K562 (cell line): Measurements from ENCODE around the gene HPD. TPM values are rescaled to one million over a fixed set of nuclear protein-coding genes. Genes with fewer than 3 reads are reported as not detected.

Experiments used
- CBX5 ChIP-seq: IDR thresholded peaks from 2 replicates; pipeline ENCODE4 v1.6.1; 2014; ENCODE audit warnings: low read depth, borderline replicate concordance
- CHD2 ChIP-seq: IDR thresholded peaks from 2 replicates; pipeline ENCODE4 v1.6.1; 2011; ENCODE audit warnings: low read depth, low read length
- ELF2 ChIP-seq: fragments of 250-450 bp; sonication (Bioruptor Pico); IDR thresholded peaks from 2 replicates; pipeline ENCODE4 v1.5.0; 2021; ENCODE audit warnings: mild to moderate bottlenecking
- ETS1 ChIP-seq: conservative IDR thresholded peaks from 2 replicates; pipeline ENCODE4 v1.6.1; 2011; ENCODE audit warnings: low read depth, mild to moderate bottlenecking, low read length; ENCODE audit not compliant: control insufficient read depth
- ILF3 ChIP-seq: fragments of 450-650 bp; IDR thresholded peaks from 2 replicates; pipeline ENCODE4 v1.6.1; 2018; ENCODE audit warnings: antibody characterized with exemption, mild to moderate bottlenecking, moderate library complexity, borderline replicate concordance
- ILK ChIP-seq: fragments of 450-650 bp; IDR thresholded peaks from 2 replicates; pipeline ENCODE4 v1.6.1; 2016; ENCODE audit warnings: missing genetic modification characterization, low read depth, mild to moderate bottlenecking, missing compliant biosample characterization, moderate library complexity, borderline replicate concordance
- JUNB ChIP-seq: fragments of 450-650 bp; formaldehyde crosslinking; conservative IDR thresholded peaks from 2 replicates; pipeline ENCODE4 v1.4.0; 2020; ENCODE audit warnings: mild to moderate bottlenecking
- KLF6 ChIP-seq: fragments of 250-450 bp; sonication (Bioruptor Pico); IDR thresholded peaks from 2 replicates; pipeline ENCODE4 v1.4.0; 2020; ENCODE audit warnings: mild to moderate bottlenecking, moderate library complexity, borderline replicate concordance
- RBM14 ChIP-seq: fragments of 200-400 bp; formaldehyde crosslinking; IDR thresholded peaks from 2 replicates; pipeline ENCODE4 v1.6.1; 2018; ENCODE audit warnings: low read depth, mild to moderate bottlenecking, low read length, moderate library complexity, borderline replicate concordance; ENCODE audit not compliant: insufficient read depth
- SAFB ChIP-seq: fragments of 200-400 bp; formaldehyde crosslinking; IDR thresholded peaks from 2 replicates; pipeline ENCODE4 v1.6.1; 2017; ENCODE audit warnings: low read depth, low read length, borderline replicate concordance
- SRSF3 ChIP-seq: fragments of 200-400 bp; formaldehyde crosslinking; IDR thresholded peaks from 2 replicates; pipeline ENCODE4 v1.6.1; 2016; ENCODE audit warnings: mild to moderate bottlenecking, low read length, moderate library complexity; ENCODE audit not compliant: insufficient read depth
- SRSF7 ChIP-seq: fragments of 200-400 bp; formaldehyde crosslinking; optimal IDR thresholded peaks from 2 replicates; pipeline ENCODE3; 2017; ENCODE audit warnings: mild to moderate bottlenecking, low read depth, low read length
- ZMIZ1 ChIP-seq, 2 experiments: fragments of 150-350 bp in 1 of 2; IDR thresholded peaks; 2 replicates each; pipeline ENCODE4 v1.6.1; 2012 to 2016; ENCODE audit warnings: low read depth in 2 of 2, low read length in 2 of 2, mild to moderate bottlenecking in 1 of 2, moderate library complexity in 1 of 2
- ZNF12 ChIP-seq: sonication (generic); formaldehyde crosslinking; IDR thresholded peaks from 2 replicates; pipeline ENCODE4 v1.4.0; 2020; ENCODE audit warnings: mild to moderate bottlenecking, missing genetic modification reagents
- ZNF24 ChIP-seq: fragments of 450-650 bp; IDR thresholded peaks from 2 replicates; pipeline ENCODE4 v1.6.1; 2016
- ZNF740 ChIP-seq, 3 experiments: fragments of 200-800 bp in 1 of 3; sonication (Bioruptor generic) in 1 of 3; sonication (generic) in 1 of 3; formaldehyde crosslinking in 1 of 3; IDR thresholded peaks; 2 replicates each; pipeline versions ENCODE4 v1.6.1 to v1.8.0; 2016 to 2022; ENCODE audit warnings: mild to moderate bottlenecking in 2 of 3, missing compliant biosample characterization in 2 of 3, missing genetic modification characterization in 2 of 3, missing genetic modification reagents in 1 of 3
- ZNF75A ChIP-seq: fragments of 450-650 bp; formaldehyde crosslinking; IDR thresholded peaks from 2 replicates; pipeline ENCODE4 v1.4.0; 2020; ENCODE audit warnings: mild to moderate bottlenecking
- ZNF76 ChIP-seq: fragments of 250-450 bp; sonication (Bioruptor Pico); IDR thresholded peaks from 2 replicates; pipeline ENCODE4 v1.4.0; 2020; ENCODE audit warnings: mild to moderate bottlenecking, moderate library complexity, borderline replicate concordance
- ZZZ3 ChIP-seq: fragments of 450-650 bp; IDR thresholded peaks from 2 replicates; pipeline ENCODE4 v1.6.1; 2016; ENCODE audit warnings: antibody characterized with exemption, mild to moderate bottlenecking, moderate library complexity
- polyA plus RNA-seq, 8 experiments: library from polyadenylated mRNA; depleted of rRNA in 4 of 8; stranded (reverse) in 5 of 8; unstranded in 3 of 8; fragments of >200 nt; fragmentation: Nextera tagmentation in 2 of 8; fragmentation: Illumina TruSeq in 1 of 8; extraction: Ambion mirVana in 2 of 8; extraction: Trizol in 1 of 8; gene quantifications; 2 replicates each; pipeline versions ENCODE4 v1.2.1 to v1.2.3, GENCODE V29; 2011 to 2014; ENCODE audit warnings: inconsistent platforms in 1 of 8, missing spikeins in 1 of 8
- total RNA-seq, 7 experiments: library from RNA; depleted of rRNA in 6 of 7; stranded (reverse); fragments of >200 nt in 6 of 7; fragmentation: Illumina TruSeq in 2 of 7; extraction: Trizol in 2 of 7; gene quantifications; 2 replicates each; pipeline versions ENCODE4 v1.2.1 to v1.2.3, GENCODE V29; 2011 to 2021; ENCODE audit warnings: low replicate concordance in 1 of 7

The HPD gene
- total and polyA plus RNA-seq, 9 of the 15 experiments (the other 6 are each of a cell fraction or from before 2014, with no cell fraction given) = 0.06 to 0.29 (median 0.07) TPM; not detected in 4

GRCh38 chr12:121888478-121889273 is 30.0 kb upstream of the HPD start, which contains the start of gene PSMD9 (continued):
- TF ChIP-seq CBX5 (peak; percentile 33), ZMIZ1 (IDR thresholded peaks at IDR 0.05; ENCODE audit: low read depth in 2 of 2, low read length in 2 of 2) (no peak; a peak in 1 of 4 replicates), ETS1 (peak; percentile 50; the same call in 1 of the 2 replicates), ZNF76 (CRISPR knock-in tag) (peak; percentile 14; the same call in 1 of the 2 replicates), ZNF740 (CRISPR knock-in tag; IDR thresholded peaks at IDR 0.05) (no peak), ZNF740 (tag; IDR thresholded peaks at IDR 0.05) (no peak), ILF3 (no peak), ZNF12 (CRISPR knock-in tag) (no peak; the same call in 1 of the 2 replicates), JUNB (CRISPR knock-in tag) (peak; percentile 51; the same call in 1 of the 2 replicates), KLF6 (CRISPR knock-in tag) (peak; percentile 94), SAFB (peak; percentile 83), ZZZ3 (peak; percentile 82; the same call in 1 of the 2 replicates), CHD2 (peak; percentile 91), RBM14 (no peak), ELF2 (CRISPR knock-in tag) (no peak), ZNF75A (CRISPR knock-in tag) (no peak), SRSF7 (no peak), SRSF3 (no peak), ILK (no peak), ZNF24 (0 out of 2 replicates have a peak, but pooled peaks have one; percentile 12)
